Panc1 (cell line): ENCODE data around the gene PERCC1. TPM values are rescaled to one million over a fixed set of nuclear protein-coding genes. Genes with fewer than 3 reads are reported as not detected.
"Not testable (repeated sequence)": the region's sequence is repeated elsewhere in the genome, so short reads cannot be mapped to it uniquely, and the experiment has no call there.

Source experiments
- ATAC-seq: fragments of 200-7000 bp; cut with Tn5 transposase; 2 replicates; pipeline ENCODE4 v1.9.1; 2020; ENCODE audit warnings: mild to moderate bottlenecking, moderate library complexity
- BruUV-seq: library from RNA; stranded (reverse); fragments of 400-500 nt; replicated peaks from 2 replicates; lab custom pipeline; 2021; lab: Mats Ljungman, UMichigan
- CTCF ChIA-PET: fragments of 300-600 bp; sonication (Branson Sonifier 250); formaldehyde crosslinking; loops from one replicate; lab custom pipeline; 2022; ENCODE audit warnings: antibody characterized with exemption; lab: Charles Lee
- POLR2A ChIA-PET: fragments of 300-600 bp; sonication (Branson Sonifier 250); formaldehyde crosslinking; loops from one replicate; lab custom pipeline; 2022; ENCODE audit warnings: antibody characterized with exemption; lab: Charles Lee
- DNase-seq: peaks from one replicate; pipeline ENCODE4 v3.0.0-alpha.2; 2010; ENCODE audit warnings: low read depth, low spot score
- H3K27ac ChIP-seq: 2 replicates; pipeline ENCODE4 v1.5.1; 2011; ENCODE audit warnings: mild to moderate bottlenecking, low read length, inconsistent platforms
- H3K27me3 ChIP-seq: fragments of 200-500 bp; sonication (Bioruptor generic); 2 replicates; pipeline ENCODE4 v1.6.0; 2014; ENCODE audit warnings: low read length, inconsistent platforms; ENCODE audit not compliant: control insufficient read depth, insufficient read depth
- H3K36me3 ChIP-seq: fragments of 200-500 bp; sonication (Bioruptor generic); 2 replicates; pipeline ENCODE4 v1.5.1; 2014; ENCODE audit warnings: inconsistent platforms, mild to moderate bottlenecking, low read length, moderate library complexity; ENCODE audit not compliant: control insufficient read depth, insufficient read depth
- H3K4me1 ChIP-seq: 2 replicates; pipeline ENCODE4 v1.5.1; 2011; ENCODE audit warnings: inconsistent platforms, mild to moderate bottlenecking, low read length, moderate library complexity; ENCODE audit not compliant: control insufficient read depth, insufficient read depth
- H3K4me3 ChIP-seq, 2 experiments: 2 replicates each; pipeline ENCODE4 v1.5.1; 2011 to 2012; ENCODE audit warnings: low read depth in 2 of 2, low read length in 2 of 2, mild to moderate bottlenecking in 2 of 2, inconsistent platforms in 1 of 2, moderate library complexity in 1 of 2
- H3K9me3 ChIP-seq: fragments of 200-500 bp; sonication (Bioruptor generic); 2 replicates; pipeline ENCODE4 v1.5.1; 2014; ENCODE audit warnings: low read depth, mild to moderate bottlenecking, inconsistent platforms, low read length, moderate library complexity; ENCODE audit not compliant: control insufficient read depth, insufficient read depth
- CTCF ChIP-seq: fragments of 450-650 bp; IDR thresholded peaks from 2 replicates; pipeline ENCODE4 v1.5.1; 2017; ENCODE audit warnings: mild to moderate bottlenecking
- POLR2AphosphoS5 ChIP-seq: IDR thresholded peaks from 2 replicates; pipeline ENCODE4 v1.6.1; 2012; ENCODE audit warnings: mild to moderate bottlenecking, low read depth, low read length, moderate library complexity
- REST ChIP-seq, 2 experiments: IDR thresholded peaks; 2 replicates each; pipeline ENCODE4 v1.6.1; 2011 to 2012; ENCODE audit warnings: low read depth in 2 of 2, control low read depth in 1 of 2, low read length in 1 of 2, mild to moderate bottlenecking in 1 of 2, moderate library complexity in 1 of 2; ENCODE audit not compliant: insufficient read depth in 1 of 2
- SIN3A ChIP-seq: IDR thresholded peaks from 2 replicates; pipeline ENCODE4 v1.6.1; 2012; ENCODE audit warnings: low read depth, mild to moderate bottlenecking, low read length, moderate library complexity, borderline replicate concordance; ENCODE audit not compliant: insufficient read depth
- TCF7L2 ChIP-seq: IDR thresholded peaks from 2 replicates; pipeline ENCODE4 v1.6.1; 2011; ENCODE audit warnings: mild to moderate bottlenecking, low read depth, low read length, inconsistent platforms
- in situ Hi-C: cut with HindIII; loops from 2 replicates; pipeline ENCODE4 v1.10.0; 2016; ENCODE audit warnings: low sequenced_read_pairs, low pct_unique_long_range_greater_than_20kb
- intact Hi-C: fragments of 100-400 bp; cut with micrococcal nuclease; formaldehyde crosslinking; loops from one replicate; pipeline ENCODE4 v1.10.0; 2022; ENCODE audit not compliant: unreplicated experiment
- total RNA-seq: library from RNA; stranded (reverse); gene quantifications from one replicate; pipeline ENCODE4 v1.2.1, GENCODE V29; 2021; ENCODE audit not compliant: unreplicated experiment

PERCC1 gene
- total RNA-seq, 1 experiment from 2014 or later: not detected

GRCh38 chr16:1466968-1467521, 36.2 kb downstream of the PERCC1 start:
- H3K4me3 ChIP-seq: no peak overlapping the region
- no peaks in the 10 kb centered on the region for H3K9me3 ChIP-seq
- intact Hi-C loops (no loop called here), in situ Hi-C loops (no loop called here)
- no peak overlapping the region for H3K27ac ChIP-seq
- no peak for DNase-seq
- H3K27me3 ChIP-seq: no peaks in the 10 kb centered on the region
- H3K36me3 ChIP-seq: no peaks in the 10 kb centered on the region
- ChIA-PET CTCF (interaction anchor here (0.6 kb wide), 1 partner anchor 190 kb away, joined by 7 read pairs; no protein-coding TSS in a partner anchor), POLR2A (no interaction called here)
- no peak for ATAC-seq
- H3K4me1 ChIP-seq: peaks cover 16% of the 10 kb centered on the region
- TF ChIP-seq SIN3A: no peak
- TF ChIP-seq POLR2AphosphoS5: no peak
- no peak for TF ChIP-seq REST (IDR thresholded peaks at IDR 0.05; ENCODE audit: insufficient read depth in 1 of 2, low read depth in 2 of 2, low read length in 1 of 2)
- no peak for TF ChIP-seq CTCF
- no peak for TF ChIP-seq TCF7L2
- BruUV-seq: no TSS peak

GRCh38 chr16:1468426-1468810, 37.5 kb downstream of the PERCC1 start:
- ATAC-seq (no peak), DNase-seq (no peak)
- H3K27ac ChIP-seq: no peak overlapping the region
- in situ Hi-C loops (no loop called here), intact Hi-C loops (no loop called here)
- H3K27me3 ChIP-seq: no peaks in the 10 kb centered on the region
- H3K36me3 ChIP-seq: no peaks in the 10 kb centered on the region
- peaks cover 22% of the 10 kb centered on the region for H3K4me1 ChIP-seq
- ChIA-PET POLR2A (no interaction called here), CTCF (no interaction called here)
- H3K9me3 ChIP-seq: no peaks in the 10 kb centered on the region
- no TSS peak for BruUV-seq
- H3K4me3 ChIP-seq: no peak overlapping the region
- TF ChIP-seq SIN3A: no peak
- TF ChIP-seq TCF7L2: no peak
- TF ChIP-seq CTCF: no peak
- no peak for TF ChIP-seq REST (IDR thresholded peaks at IDR 0.05; ENCODE audit: insufficient read depth in 1 of 2, low read depth in 2 of 2, low read length in 1 of 2)
- no peak for TF ChIP-seq POLR2AphosphoS5

- ATAC-seq, H3K27ac ChIP-seq, H3K36me3 ChIP-seq, H3K27me3 ChIP-seq, in situ Hi-C loops, POLR2A ChIA-PET, H3K9me3 ChIP-seq, intact Hi-C loops, DNase-seq, BruUV-seq, CTCF ChIA-PET, H3K4me3 ChIP-seq: not testable (repeated sequence)
- peaks cover 28% of the 10 kb centered on the region for H3K4me1 ChIP-seq
These were observed 38.3 kb downstream of the PERCC1 start for GRCh38 chr16:1469141-1469540.
